Sigmoid colon (tissue), 4 donors: ENCODE data around the gene ARSG.

Experiments used
- EP300 ChIP-seq, 4 donors: sonication (generic); formaldehyde crosslinking; IDR thresholded peaks; one replicate each; pipeline ENCODE4 v1.6.1; 2017; ENCODE audit warnings: antibody characterized with exemption in 4 of 4
- POLR2A ChIP-seq, 2 donors: fragments of 450-650 bp; IDR thresholded peaks; one replicate each; pipeline ENCODE4 v1.6.1; 2016; ENCODE audit warnings: antibody characterized with exemption in 2 of 2, mild to moderate bottlenecking in 2 of 2, moderate library complexity in 2 of 2
- POLR2AphosphoS5 ChIP-seq, 4 donors: sonication (generic); formaldehyde crosslinking; IDR thresholded peaks; one replicate each; pipeline ENCODE4 v1.6.1; 2017; ENCODE audit warnings: antibody characterized with exemption in 4 of 4
- TF ChIP-seq, protein P1 (sequence below), 4 experiments: fragments of 450-650 bp in 3 of 4; fragments of 200-600 bp in 1 of 4; IDR thresholded peaks; one replicate each; pipeline ENCODE4 v1.5.1; 2016 to 2019; ENCODE audit warnings: antibody characterized with exemption in 4 of 4, mild to moderate bottlenecking in 3 of 4, moderate library complexity in 2 of 4

DNA sequence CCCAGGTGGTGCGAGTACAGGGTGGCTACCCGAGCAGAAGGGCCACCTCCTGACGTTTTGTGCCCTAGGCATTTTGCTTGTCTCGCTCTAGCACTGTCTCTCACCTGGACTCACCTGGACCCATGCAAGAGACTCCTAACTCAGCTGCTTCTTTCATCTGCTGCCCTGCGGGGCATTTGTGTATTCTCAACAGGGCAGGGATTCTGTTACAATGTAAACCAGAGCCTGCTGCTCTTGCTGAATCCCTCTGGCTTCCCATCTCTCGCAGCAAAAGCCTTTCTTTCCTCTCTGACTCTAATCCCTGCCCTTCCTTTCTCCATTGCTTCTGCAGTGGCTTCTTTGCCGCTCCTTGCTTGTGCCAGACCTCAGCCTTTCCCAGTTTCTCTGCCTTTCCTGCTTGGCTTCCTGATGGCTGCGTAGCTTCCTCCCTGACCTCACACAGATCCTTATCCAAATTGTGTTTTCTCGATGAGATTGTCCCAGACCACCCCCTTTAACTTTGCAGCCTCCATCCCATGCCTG lies 10.2 kb downstream of the ARSG start:
- TF ChIP-seq EP300 (IDR thresholded peaks at IDR 0.05) (no peak), POLR2A (IDR thresholded peaks at IDR 0.05) (no peak), POLR2AphosphoS5 (IDR thresholded peaks at IDR 0.05) (no peak)
- TF ChIP-seq, protein P1, sequence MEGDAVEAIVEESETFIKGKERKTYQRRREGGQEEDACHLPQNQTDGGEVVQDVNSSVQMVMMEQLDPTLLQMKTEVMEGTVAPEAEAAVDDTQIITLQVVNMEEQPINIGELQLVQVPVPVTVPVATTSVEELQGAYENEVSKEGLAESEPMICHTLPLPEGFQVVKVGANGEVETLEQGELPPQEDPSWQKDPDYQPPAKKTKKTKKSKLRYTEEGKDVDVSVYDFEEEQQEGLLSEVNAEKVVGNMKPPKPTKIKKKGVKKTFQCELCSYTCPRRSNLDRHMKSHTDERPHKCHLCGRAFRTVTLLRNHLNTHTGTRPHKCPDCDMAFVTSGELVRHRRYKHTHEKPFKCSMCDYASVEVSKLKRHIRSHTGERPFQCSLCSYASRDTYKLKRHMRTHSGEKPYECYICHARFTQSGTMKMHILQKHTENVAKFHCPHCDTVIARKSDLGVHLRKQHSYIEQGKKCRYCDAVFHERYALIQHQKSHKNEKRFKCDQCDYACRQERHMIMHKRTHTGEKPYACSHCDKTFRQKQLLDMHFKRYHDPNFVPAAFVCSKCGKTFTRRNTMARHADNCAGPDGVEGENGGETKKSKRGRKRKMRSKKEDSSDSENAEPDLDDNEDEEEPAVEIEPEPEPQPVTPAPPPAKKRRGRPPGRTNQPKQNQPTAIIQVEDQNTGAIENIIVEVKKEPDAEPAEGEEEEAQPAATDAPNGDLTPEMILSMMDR (IDR thresholded peaks at IDR 0.05): no peak
